ENCODE data around the gene IRAK2. TPM values are rescaled to one million over a fixed set of nuclear protein-coding genes. Genes with fewer than 3 reads are reported as not detected.

Gene IRAK2
- total and polyA plus RNA-seq, 2 experiments from 2014 or later = 2.5 to 3.7 TPM

GRCh38 chr3:10272977-10273376, 108.3 kb downstream of the IRAK2 start:
- no peaks in the 10 kb centered on the region for H3K4me1 ChIP-seq (ENCODE audit: insufficient read depth)
- no peak overlapping the region for H2AFZ ChIP-seq
- no peaks in the 10 kb centered on the region for H3K36me3 ChIP-seq (replicated peaks; ENCODE audit: insufficient read depth, low read depth)
- no peak for TF ChIP-seq EZH2 (IDR thresholded peaks at IDR 0.05; ENCODE audit: borderline replicate concordance)
- no peak for TF ChIP-seq CTCF (IDR thresholded peaks at IDR 0.05; ENCODE audit: poor library complexity)
- TF ChIP-seq EZH2phosphoT487 (IDR thresholded peaks at IDR 0.05; ENCODE audit: low read depth, severe bottlenecking, unreplicated experiment) = no peak
- H4K20me1 ChIP-seq (ENCODE audit: insufficient read depth, poor library complexity, severe bottlenecking) = peaks cover 28% of the 10 kb centered on the region
- H3K9me2 ChIP-seq (replicated peaks; ENCODE audit: insufficient read depth) = no peaks in the 10 kb centered on the region
- H3K27me3 ChIP-seq = no peaks in the 10 kb centered on the region
- H3K27ac ChIP-seq = no peak overlapping the region
- H3K79me2 ChIP-seq = peaks cover 79% of the 10 kb centered on the region
- 98% methylated on average over 2 of the region's 2 CpGs for WGBS (ENCODE audit: low lambda C conversion rate, missing lambda C conversion rate)
- no peak overlapping the region for H3K4me3 ChIP-seq
- H3K9me3 ChIP-seq (ENCODE audit: low read depth) = no peaks in the 10 kb centered on the region
- no peak for DNase-seq (ENCODE audit: low spot score)
- no peak overlapping the region for H3K4me2 ChIP-seq

- no peaks in the 10 kb centered on the region for H3K4me1 ChIP-seq (ENCODE audit: insufficient read depth)
- peaks cover 71% of the 10 kb centered on the region for H3K79me2 ChIP-seq
- H3K27ac ChIP-seq = no peak overlapping the region
- TF ChIP-seq CTCF (IDR thresholded peaks at IDR 0.05; ENCODE audit: poor library complexity) (no peak), EZH2phosphoT487 (IDR thresholded peaks at IDR 0.05; ENCODE audit: low read depth, severe bottlenecking, unreplicated experiment) (no peak), EZH2 (IDR thresholded peaks at IDR 0.05; ENCODE audit: borderline replicate concordance) (no peak)
- H3K9me2 ChIP-seq (replicated peaks; ENCODE audit: insufficient read depth) = no peaks in the 10 kb centered on the region
- H3K4me3 ChIP-seq = no peak overlapping the region
- H3K27me3 ChIP-seq = no peaks in the 10 kb centered on the region
- DNase-seq (ENCODE audit: low spot score) = no peak
- no peak overlapping the region for H3K4me2 ChIP-seq
- WGBS (ENCODE audit: low lambda C conversion rate, missing lambda C conversion rate) = 63% methylated on average over 1 of the region's 1 CpG
- H3K9me3 ChIP-seq (ENCODE audit: low read depth) = no peaks in the 10 kb centered on the region
- H2AFZ ChIP-seq = no peak overlapping the region
- H4K20me1 ChIP-seq (ENCODE audit: insufficient read depth, poor library complexity, severe bottlenecking) = peaks cover 28% of the 10 kb centered on the region
- H3K36me3 ChIP-seq (replicated peaks; ENCODE audit: insufficient read depth, low read depth) = no peaks in the 10 kb centered on the region
Observed at GRCh38 chr3:10273702-10274305, 109.1 kb downstream of the IRAK2 start.

- Histone ChIP-seq H3K4me1 (ENCODE audit: insufficient read depth) (no peaks in the 10 kb centered on the region), H3K79me2 (peaks cover 65% of the 10 kb centered on the region), H3K4me3 (no peak overlapping the region), H3K9me3 (ENCODE audit: low read depth) (no peaks in the 10 kb centered on the region), H3K36me3 (replicated peaks; ENCODE audit: insufficient read depth, low read depth) (no peaks in the 10 kb centered on the region), H2AFZ (no peak overlapping the region), H4K20me1 (ENCODE audit: insufficient read depth, poor library complexity, severe bottlenecking) (peaks cover 28% of the 10 kb centered on the region), H3K9me2 (replicated peaks; ENCODE audit: insufficient read depth) (no peaks in the 10 kb centered on the region), H3K27ac (no peak overlapping the region), H3K4me2 (no peak overlapping the region), H3K27me3 (no peaks in the 10 kb centered on the region)
- no peak for DNase-seq (ENCODE audit: low spot score)
- TF ChIP-seq EZH2 (IDR thresholded peaks at IDR 0.05; ENCODE audit: borderline replicate concordance) (no peak), CTCF (IDR thresholded peaks at IDR 0.05; ENCODE audit: poor library complexity) (no peak), EZH2phosphoT487 (IDR thresholded peaks at IDR 0.05; ENCODE audit: low read depth, severe bottlenecking, unreplicated experiment) (no peak)
- 63% methylated on average over 1 of the region's 1 CpG for WGBS (ENCODE audit: low lambda C conversion rate, missing lambda C conversion rate)
Observed at GRCh38 chr3:10274601-10275000, 109.9 kb downstream of the IRAK2 start.
